Brain microvascular endothelial cell (primary cell): ENCODE results near the gene CCDC18.
"Not testable (repeated sequence)": the region's sequence is repeated elsewhere in the genome, so short reads cannot be mapped to it uniquely, and the experiment has no call there.

Source experiments
- DNase-seq: peaks from one replicate; pipeline ENCODE4 v3.0.0-alpha.2; 2020
- H3K27ac ChIP-seq: fragments of 250-450 bp; sonication (Bioruptor Pico); 2 replicates; pipeline ENCODE4 v1.5.1; 2020; ENCODE audit warnings: mild to moderate bottlenecking, moderate library complexity
- H3K27me3 ChIP-seq: fragments of 250-450 bp; sonication (Bioruptor Pico); replicated peaks from 2 replicates; pipeline ENCODE4 v1.5.1; 2020; ENCODE audit warnings: mild to moderate bottlenecking
- H3K36me3 ChIP-seq: fragments of 250-450 bp; sonication (Bioruptor Pico); replicated peaks from 2 replicates; pipeline ENCODE4 v1.5.1; 2020; ENCODE audit warnings: mild to moderate bottlenecking
- H3K4me3 ChIP-seq: 2 replicates; pipeline ENCODE4 v1.5.1; 2011; ENCODE audit warnings: low read depth, mild to moderate bottlenecking, control low read depth, low read length, moderate library complexity
- in situ Hi-C: cut with HindIII; loops from 2 replicates; pipeline ENCODE4 v1.10.0; 2017; ENCODE audit warnings: low sequenced_read_pairs, low pct_ligation_motif_present
- TF ChIP-seq, protein P1 (sequence below): IDR thresholded peaks from 2 replicates; pipeline ENCODE4 v1.5.1; 2011; ENCODE audit warnings: low read depth, mild to moderate bottlenecking, moderate library complexity, low read length, control low read depth, inconsistent platforms; ENCODE audit errors: missing control alignments

The CCDC18 gene

DNA sequence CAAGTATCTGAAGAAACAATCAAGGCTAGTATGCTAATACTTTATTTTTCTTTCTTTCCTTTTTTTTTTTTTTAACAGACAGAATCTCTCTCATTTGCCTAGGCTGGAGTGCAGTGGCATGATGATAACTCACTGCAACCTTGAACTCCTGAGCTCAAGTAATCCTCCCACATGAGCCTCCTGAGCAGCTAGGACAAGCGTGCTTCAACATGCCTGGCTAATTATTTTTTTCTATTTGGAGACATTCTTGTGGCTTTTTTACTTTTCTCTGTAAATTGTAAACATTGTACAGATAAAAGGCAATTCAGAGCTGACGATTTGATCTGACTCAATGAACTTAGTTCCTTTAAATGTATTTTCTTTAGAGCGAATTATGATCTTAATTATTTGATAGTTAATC lies 41.4 kb downstream of the CCDC18 start:
- Histone ChIP-seq H3K36me3 (no peaks in the 10 kb centered on the region), H3K27me3 (no peaks in the 10 kb centered on the region), H3K4me3 (no peak overlapping the region), H3K27ac (no peak overlapping the region)
- in situ Hi-C loops = no loop called here
- TF ChIP-seq, protein P1, sequence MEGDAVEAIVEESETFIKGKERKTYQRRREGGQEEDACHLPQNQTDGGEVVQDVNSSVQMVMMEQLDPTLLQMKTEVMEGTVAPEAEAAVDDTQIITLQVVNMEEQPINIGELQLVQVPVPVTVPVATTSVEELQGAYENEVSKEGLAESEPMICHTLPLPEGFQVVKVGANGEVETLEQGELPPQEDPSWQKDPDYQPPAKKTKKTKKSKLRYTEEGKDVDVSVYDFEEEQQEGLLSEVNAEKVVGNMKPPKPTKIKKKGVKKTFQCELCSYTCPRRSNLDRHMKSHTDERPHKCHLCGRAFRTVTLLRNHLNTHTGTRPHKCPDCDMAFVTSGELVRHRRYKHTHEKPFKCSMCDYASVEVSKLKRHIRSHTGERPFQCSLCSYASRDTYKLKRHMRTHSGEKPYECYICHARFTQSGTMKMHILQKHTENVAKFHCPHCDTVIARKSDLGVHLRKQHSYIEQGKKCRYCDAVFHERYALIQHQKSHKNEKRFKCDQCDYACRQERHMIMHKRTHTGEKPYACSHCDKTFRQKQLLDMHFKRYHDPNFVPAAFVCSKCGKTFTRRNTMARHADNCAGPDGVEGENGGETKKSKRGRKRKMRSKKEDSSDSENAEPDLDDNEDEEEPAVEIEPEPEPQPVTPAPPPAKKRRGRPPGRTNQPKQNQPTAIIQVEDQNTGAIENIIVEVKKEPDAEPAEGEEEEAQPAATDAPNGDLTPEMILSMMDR = no peak
- DNase-seq = no peak

DNA sequence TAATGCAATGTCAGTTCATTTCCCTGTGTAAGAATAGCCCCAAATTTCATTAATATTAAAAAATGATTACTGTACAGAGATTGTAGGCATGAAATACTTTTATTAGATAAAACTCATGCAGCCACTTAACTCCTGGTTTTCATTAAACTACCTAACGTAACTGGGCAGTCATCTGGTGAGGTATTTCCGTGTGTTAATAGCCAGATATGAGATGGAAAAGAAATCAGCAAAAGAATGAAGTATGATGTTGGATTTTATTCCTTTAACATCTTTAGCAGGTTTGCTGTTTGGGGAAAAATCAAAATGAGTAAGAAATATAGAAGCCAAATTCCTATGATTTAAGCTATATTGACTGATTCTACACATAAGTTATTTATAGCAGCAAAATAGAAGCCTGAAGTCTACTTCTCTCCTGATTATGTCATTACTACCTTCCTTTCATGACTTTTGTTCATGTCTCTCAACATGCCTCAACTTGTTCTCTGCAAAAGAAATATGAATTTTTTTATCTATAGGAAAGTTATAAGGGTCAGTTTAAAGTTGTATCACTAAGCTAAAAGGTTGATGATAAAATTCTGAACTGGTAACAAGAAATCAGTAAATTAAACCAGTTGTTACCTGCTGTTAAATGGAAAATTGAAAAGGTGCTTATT lies 42.6 kb downstream of the CCDC18 start:
- in situ Hi-C loops = no loop called here
- no peaks in the 10 kb centered on the region for H3K27me3 ChIP-seq
- H3K4me3 ChIP-seq = no peak overlapping the region
- TF ChIP-seq, protein P1 = no peak
- no peak for DNase-seq
- no peak overlapping the region for H3K27ac ChIP-seq
- H3K36me3 ChIP-seq = no peaks in the 10 kb centered on the region

DNA sequence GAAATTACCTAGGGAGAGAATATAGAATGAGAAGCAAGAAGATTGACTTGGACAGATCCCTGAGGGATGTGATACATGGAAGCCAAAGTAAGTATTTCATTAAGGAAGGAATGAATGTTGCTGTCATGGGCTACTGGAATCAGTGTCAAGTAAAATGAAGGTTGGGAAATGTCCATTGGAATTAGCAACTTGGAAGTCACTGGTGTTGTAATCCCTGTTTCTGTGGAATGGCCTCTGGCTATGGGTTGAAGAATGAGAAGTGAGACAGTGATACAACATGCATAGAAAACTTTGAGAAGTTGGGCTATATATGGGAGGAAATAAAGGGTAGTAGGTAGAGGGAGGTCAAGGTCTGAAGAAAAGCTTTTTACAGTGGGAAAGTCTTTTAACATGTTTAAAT lies 54.7 kb downstream of the CCDC18 start:
- Histone ChIP-seq H3K27ac (no peak overlapping the region), H3K4me3 (no peak overlapping the region), H3K36me3 (no peaks in the 10 kb centered on the region), H3K27me3 (no peaks in the 10 kb centered on the region)
- no peak for DNase-seq
- TF ChIP-seq, protein P1 = no peak
- in situ Hi-C loops = no loop called here

GRCh38 chr1:93237021-93237420 lies 56.5 kb downstream of the CCDC18 start:
- Histone ChIP-seq H3K27me3 (no peaks in the 10 kb centered on the region), H3K36me3 (no peaks in the 10 kb centered on the region), H3K4me3 (no peak overlapping the region), H3K27ac (no peak overlapping the region)
- TF ChIP-seq, protein P1 = no peak
- in situ Hi-C loops = no loop called here
- DNase-seq = no peak

DNA sequence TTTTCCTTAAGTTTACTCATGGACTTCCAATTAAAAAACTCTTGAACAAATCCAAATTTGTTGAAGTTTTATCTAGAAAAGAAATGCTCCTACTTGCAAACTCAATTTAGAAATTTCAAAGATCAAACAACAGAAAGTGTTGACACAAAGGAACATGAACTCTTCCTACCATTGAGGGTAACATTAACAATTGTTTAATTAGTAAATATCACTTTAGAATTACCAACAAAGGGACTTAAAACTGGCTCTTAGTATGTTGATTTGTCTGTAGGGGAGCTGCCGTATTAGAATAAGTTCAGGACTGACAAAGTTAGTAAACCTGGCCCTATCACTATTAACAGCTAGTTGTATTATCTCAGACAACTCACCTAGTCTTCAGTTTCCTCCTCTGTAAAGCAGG lies 57.9 kb downstream of the CCDC18 start:
- H3K36me3 ChIP-seq = no peaks in the 10 kb centered on the region
- TF ChIP-seq, protein P1 = no peak

GRCh38 chr1:93239863-93240262 lies 59.3 kb downstream of the CCDC18 start:
- Histone ChIP-seq H3K4me3 (no peak overlapping the region), H3K27ac (no peak overlapping the region), H3K27me3 (no peaks in the 10 kb centered on the region), H3K36me3 (no peaks in the 10 kb centered on the region)
- DNase-seq = no peak
- TF ChIP-seq, protein P1 = no peak
- in situ Hi-C loops = no loop called here

More for the DNA sequence above, 57.9 kb downstream of the CCDC18 start:
- H3K27me3 ChIP-seq = no peaks in the 10 kb centered on the region
- DNase-seq = no peak
- in situ Hi-C loops = no loop called here
- H3K4me3 ChIP-seq = no peak overlapping the region
- H3K27ac ChIP-seq = no peak overlapping the region

GRCh38 chr1:93243233-93243632 lies 62.7 kb downstream of the CCDC18 start:
- H3K27ac ChIP-seq, DNase-seq, in situ Hi-C loops, H3K36me3 ChIP-seq, H3K4me3 ChIP-seq, H3K27me3 ChIP-seq: not testable (repeated sequence)
